ENCODE data around the gene EXOC3. TPM values are rescaled to one million over a fixed set of nuclear protein-coding genes. Genes with fewer than 3 reads are reported as not detected.
"Not testable (repeated sequence)": the region's sequence is repeated elsewhere in the genome, so short reads cannot be mapped to it uniquely, and the experiment has no call there.

The EXOC3 gene
- total RNA-seq, 1 donor from 2014 or later: 73.5 TPM

GRCh38 chr5:396531-396961 is 46.4 kb upstream of the EXOC3 start:
- no peak overlapping the region for H3K27ac Mint-ChIP-seq
- peak in 1 of 2 experiments; percentile 10 for DNase-seq (ENCODE audit: low spot score in 2 of 2, unreplicated experiment in 2 of 2)
- peaks cover 43% of the 10 kb centered on the region for H3K4me1 Mint-ChIP-seq
- peaks cover under 1% of the 10 kb centered on the region for H3K36me3 Mint-ChIP-seq
- H3K9me3 Mint-ChIP-seq: no peaks in the 10 kb centered on the region
- TF ChIP-seq CTCF (IDR thresholded peaks at IDR 0.05; ENCODE audit: unreplicated experiment): no peak
- H3K27me3 Mint-ChIP-seq (ENCODE audit: low read depth): no peaks in the 10 kb centered on the region
- H3K4me3 Mint-ChIP-seq: no peak overlapping the region

GRCh38 chr5:398141-398474 is 44.9 kb upstream of the EXOC3 start:
- not testable (repeated sequence) for H3K27me3 Mint-ChIP-seq (ENCODE audit: low read depth); H3K36me3 Mint-ChIP-seq; H3K27ac Mint-ChIP-seq; DNase-seq (ENCODE audit: low spot score in 2 of 2, unreplicated experiment in 2 of 2); H3K9me3 Mint-ChIP-seq; H3K4me3 Mint-ChIP-seq
- H3K4me1 Mint-ChIP-seq: peaks cover 47% of the 10 kb centered on the region

DNA sequence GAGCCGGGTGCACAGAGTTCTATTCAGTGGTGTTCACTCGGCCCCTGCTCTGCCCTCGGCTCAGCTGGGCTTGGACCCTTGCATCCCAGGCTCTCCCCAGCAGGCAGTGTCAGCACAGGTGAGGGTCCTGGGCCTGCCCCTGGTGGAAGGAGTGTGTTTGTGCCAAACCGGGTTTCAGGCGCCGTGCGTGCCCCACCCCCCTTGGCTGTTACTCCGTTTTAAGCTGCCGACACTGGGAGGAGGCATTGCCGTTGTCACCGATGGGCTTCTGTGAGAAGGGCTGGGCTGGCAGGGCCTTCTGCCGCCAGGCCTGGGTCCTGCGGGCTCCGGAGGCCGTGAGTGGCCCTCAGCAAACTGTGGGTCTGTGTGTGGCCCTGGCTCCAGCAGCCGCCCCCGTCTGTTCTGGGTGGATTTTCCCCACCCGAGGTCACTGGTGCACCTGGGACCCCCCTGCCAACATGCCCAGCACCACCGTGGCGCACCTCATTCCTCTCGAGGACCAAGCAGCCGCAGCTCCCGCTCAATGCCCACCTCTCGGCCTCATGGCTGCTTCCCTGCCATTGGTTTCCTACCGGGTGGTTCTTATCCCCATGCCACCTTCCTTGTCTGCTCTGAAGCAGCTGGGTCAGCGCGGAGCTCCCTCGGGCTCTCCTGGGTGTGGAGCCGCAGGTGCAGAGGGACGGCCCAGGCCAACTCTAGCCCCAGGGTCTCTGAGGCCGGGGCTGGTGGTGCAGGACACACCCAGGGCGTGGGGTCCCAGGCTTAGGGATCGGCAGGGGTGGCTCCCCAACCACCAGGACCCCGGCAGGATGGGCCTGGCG is 44.3 kb upstream of the EXOC3 start:
- Mint-ChIP-seq H3K36me3 (peaks cover 6% of the 10 kb centered on the region), H3K27ac (peak overlapping the region; percentile 47), H3K9me3 (peaks cover 5% of the 10 kb centered on the region), H3K4me3 (no peak overlapping the region), H3K4me1 (peaks cover 41% of the 10 kb centered on the region), H3K27me3 (ENCODE audit: low read depth) (peaks cover 5% of the 10 kb centered on the region)
- TF ChIP-seq CTCF (IDR thresholded peaks at IDR 0.05; ENCODE audit: unreplicated experiment): no peak
- peak in 1 of 2 experiments; percentile 36 for DNase-seq (ENCODE audit: low spot score in 2 of 2, unreplicated experiment in 2 of 2)

DNA sequence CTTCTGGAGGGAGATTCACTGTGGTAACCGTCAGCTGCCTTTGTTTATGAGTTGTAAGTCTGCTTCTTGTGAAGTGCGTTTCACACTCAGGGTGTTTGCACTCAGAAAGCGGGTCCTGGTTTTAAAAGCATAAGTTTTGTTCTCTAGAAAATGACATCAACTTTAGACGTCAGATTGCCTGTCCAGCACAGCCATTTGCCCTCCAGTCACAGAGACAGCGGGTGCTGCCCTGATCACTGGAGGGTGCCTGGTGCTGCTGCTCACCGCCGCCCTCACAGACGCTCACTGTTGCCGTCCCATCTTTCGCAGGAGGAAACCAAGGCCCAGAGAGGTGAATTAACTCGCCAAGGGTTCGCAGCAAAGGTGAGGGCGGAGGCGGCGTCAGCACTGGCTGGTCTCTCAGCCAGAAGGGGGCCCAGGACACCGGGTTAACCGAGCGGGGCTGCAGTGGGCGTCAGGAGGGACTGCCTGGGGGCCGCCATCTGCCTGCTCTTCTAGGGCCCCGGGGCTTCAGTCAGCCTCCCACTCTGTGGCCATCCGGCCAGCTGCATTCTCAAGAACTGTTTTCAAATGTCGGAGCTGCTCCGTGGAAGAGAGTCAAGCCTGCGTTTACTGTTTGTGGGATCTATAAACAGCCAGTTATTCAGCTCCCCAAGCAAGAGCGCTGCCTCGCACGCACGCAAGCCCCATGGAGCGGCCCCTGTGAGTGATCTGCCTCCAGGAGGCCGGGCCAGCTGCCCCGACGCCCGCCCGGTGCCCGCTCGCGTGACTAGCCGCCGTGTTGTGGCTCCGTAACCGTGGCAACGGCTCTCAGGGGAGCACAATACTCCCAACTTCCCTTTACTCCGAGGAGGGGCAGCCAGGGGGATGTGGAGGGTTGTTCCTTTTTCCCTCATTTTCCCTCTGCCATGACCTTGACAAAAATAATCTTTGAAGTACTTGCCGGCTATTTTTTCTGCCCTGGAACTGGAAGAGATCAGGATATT is 43.4 kb upstream of the EXOC3 start:
- peaks cover 37% of the 10 kb centered on the region for H3K4me1 Mint-ChIP-seq
- TF ChIP-seq CTCF (IDR thresholded peaks at IDR 0.05; ENCODE audit: unreplicated experiment): no peak
- H3K4me3 Mint-ChIP-seq: peak overlapping the region; percentile 41
- H3K27ac Mint-ChIP-seq: peak overlapping the region; percentile 98
- H3K9me3 Mint-ChIP-seq: peaks cover 5% of the 10 kb centered on the region
- DNase-seq (ENCODE audit: low spot score in 2 of 2, unreplicated experiment in 2 of 2): peak; percentile 82 to 89
- peaks cover 6% of the 10 kb centered on the region for H3K36me3 Mint-ChIP-seq
- peaks cover 5% of the 10 kb centered on the region for H3K27me3 Mint-ChIP-seq (ENCODE audit: low read depth)

- Mint-ChIP-seq H3K4me3 (peak overlapping the region; percentile 41), H3K36me3 (peaks cover 6% of the 10 kb centered on the region), H3K4me1 (peaks cover 31% of the 10 kb centered on the region), H3K9me3 (peaks cover 5% of the 10 kb centered on the region), H3K27ac (peak overlapping the region; percentile 98), H3K27me3 (ENCODE audit: low read depth) (peaks cover 6% of the 10 kb centered on the region)
- no peak for TF ChIP-seq CTCF (IDR thresholded peaks at IDR 0.05; ENCODE audit: unreplicated experiment)
- DNase-seq (ENCODE audit: low spot score in 2 of 2, unreplicated experiment in 2 of 2): peak in 1 of 2 experiments; percentile 37
These were observed 42.5 kb upstream of the EXOC3 start for GRCh38 chr5:400282-401145.

All from mesothelial cell of epicardium (in vitro differentiated cells).